ENCODE data around the gene RHBDD3. TPM values are rescaled to one million over a fixed set of nuclear protein-coding genes. Genes with fewer than 3 reads are reported as not detected.
A peak's percentile ranks its signal among the peaks of the same experiment; 100 is the strongest.

The RHBDD3 gene
- total RNA-seq, 2 experiments from 2014 or later, result 30.0 to 34.7 TPM

DNA sequence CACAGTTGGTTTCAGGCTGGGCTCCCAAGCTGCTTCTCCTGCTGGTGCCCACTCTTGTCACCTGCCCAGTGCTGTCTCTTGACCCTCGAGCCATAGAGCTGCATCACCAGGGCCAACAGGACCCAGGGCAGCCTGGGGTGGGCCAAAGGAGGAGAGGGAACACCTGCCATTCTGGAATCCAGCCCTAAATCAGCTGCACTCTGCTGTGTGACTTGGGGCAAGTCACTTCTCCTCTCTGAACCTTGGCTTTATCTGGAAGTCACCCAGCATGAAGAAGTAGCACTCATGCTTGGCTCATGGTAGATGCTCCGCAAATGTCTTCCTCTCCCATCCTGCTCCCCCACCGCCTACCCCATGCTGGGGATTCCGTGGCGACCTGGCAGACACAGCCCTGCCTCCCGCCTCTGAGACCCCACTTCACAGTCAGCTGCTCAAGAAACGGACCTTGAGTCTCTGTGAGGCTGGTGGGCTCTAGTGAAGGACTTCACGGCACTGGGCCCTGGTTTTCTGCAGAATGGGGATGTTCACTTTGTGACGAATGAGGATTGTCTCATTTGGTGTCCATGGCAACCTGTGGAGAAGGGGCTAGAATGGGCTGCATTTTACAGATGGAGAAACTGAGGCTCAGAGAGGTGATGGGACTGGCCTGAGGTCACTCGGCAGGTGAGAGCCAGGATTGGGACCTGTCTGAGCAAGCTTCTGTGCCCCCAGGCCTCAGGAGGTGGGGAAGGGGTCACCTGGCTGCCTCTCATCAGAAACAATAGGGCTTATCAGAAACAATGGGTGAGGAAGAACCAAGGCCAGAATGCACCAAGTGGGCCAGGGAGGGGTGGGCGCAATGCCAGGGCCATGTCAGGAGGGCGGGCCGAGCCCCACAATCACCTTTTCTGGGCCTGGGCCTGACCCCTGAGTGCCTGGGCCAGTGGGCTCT lies 49.7 kb downstream of the RHBDD3 start:
- ATAC-seq (no peak), DNase-seq (no peak)
- Mint-ChIP-seq H3K27ac (no peak overlapping the region), H3K4me3 (no peak overlapping the region), H3K9me3 (ENCODE audit: insufficient read depth) (no peaks in the 10 kb centered on the region), H3K4me1 (ENCODE audit: low read depth) (no peaks in the 10 kb centered on the region), H3K27me3 (ENCODE audit: low read depth) (peaks cover 2% of the 10 kb centered on the region), H3K36me3 (ENCODE audit: low read depth) (no peaks in the 10 kb centered on the region)
- CTCF ChIA-PET, result no interaction called here
- POLR2A ChIA-PET, result no interaction called here

GRCh38 chr22:29216873-29217666 lies 50.7 kb downstream of the RHBDD3 start:
- ATAC-seq (no peak), DNase-seq (no peak)
- Mint-ChIP-seq H3K4me1 (ENCODE audit: low read depth) (no peaks in the 10 kb centered on the region), H3K27me3 (ENCODE audit: low read depth) (peaks cover 2% of the 10 kb centered on the region), H3K27ac (no peak overlapping the region), H3K36me3 (ENCODE audit: low read depth) (no peaks in the 10 kb centered on the region), H3K9me3 (ENCODE audit: insufficient read depth) (no peaks in the 10 kb centered on the region), H3K4me3 (no peak overlapping the region)
- ChIA-PET CTCF (no interaction called here), POLR2A (no interaction called here)

DNA sequence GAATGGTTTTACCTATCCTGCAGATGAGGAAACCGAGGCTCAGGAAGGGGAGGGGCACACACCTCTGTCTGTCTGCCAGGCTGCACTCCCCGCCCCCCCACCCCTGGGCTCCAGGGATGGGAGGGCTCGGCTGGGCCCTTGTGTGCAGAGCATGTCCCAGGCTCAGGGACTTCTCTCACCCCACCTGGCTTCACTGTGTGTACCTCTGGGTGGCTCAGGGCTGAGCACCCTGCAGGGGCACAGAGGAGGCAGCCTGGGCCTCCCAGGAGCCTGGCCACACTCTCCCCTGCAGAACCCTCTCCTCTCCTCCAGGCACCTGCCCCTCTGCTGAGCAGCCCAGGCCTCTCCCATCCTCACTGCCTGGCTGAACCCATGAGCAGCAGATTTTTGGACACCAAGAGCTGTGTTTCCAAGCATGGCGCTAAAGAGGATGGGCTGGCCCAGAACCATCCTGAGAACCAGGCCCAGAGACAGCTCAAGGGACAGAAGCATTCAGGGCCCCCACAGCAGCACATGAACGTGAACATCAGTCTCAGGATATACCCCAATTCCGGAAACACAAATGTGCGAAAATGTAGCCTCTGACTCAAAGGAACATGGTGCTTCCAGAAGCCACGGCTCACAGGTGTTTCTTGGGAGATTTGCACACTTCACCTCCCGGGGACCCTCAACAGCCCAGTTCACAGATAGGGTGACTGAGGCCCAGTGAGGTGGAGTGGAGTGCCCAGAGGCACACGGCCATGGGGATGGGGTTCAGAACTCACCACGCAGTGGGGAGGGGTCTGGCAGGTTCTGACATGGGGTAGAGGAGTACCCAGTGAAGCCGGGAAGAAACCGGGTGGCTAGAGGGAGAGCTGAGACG lies 51.5 kb downstream of the RHBDD3 start:
- POLR2A ChIA-PET, result no interaction called here
- no peak overlapping the region for H3K4me3 Mint-ChIP-seq
- H3K9me3 Mint-ChIP-seq (ENCODE audit: insufficient read depth), result no peaks in the 10 kb centered on the region
- no peak overlapping the region for H3K27ac Mint-ChIP-seq
- no peak for DNase-seq
- H3K4me1 Mint-ChIP-seq (ENCODE audit: low read depth), result no peaks in the 10 kb centered on the region
- no peaks in the 10 kb centered on the region for H3K36me3 Mint-ChIP-seq (ENCODE audit: low read depth)
- ATAC-seq, result peak; percentile 29
- H3K27me3 Mint-ChIP-seq (ENCODE audit: low read depth), result peaks cover 7% of the 10 kb centered on the region
- CTCF ChIA-PET, result no interaction called here

DNA sequence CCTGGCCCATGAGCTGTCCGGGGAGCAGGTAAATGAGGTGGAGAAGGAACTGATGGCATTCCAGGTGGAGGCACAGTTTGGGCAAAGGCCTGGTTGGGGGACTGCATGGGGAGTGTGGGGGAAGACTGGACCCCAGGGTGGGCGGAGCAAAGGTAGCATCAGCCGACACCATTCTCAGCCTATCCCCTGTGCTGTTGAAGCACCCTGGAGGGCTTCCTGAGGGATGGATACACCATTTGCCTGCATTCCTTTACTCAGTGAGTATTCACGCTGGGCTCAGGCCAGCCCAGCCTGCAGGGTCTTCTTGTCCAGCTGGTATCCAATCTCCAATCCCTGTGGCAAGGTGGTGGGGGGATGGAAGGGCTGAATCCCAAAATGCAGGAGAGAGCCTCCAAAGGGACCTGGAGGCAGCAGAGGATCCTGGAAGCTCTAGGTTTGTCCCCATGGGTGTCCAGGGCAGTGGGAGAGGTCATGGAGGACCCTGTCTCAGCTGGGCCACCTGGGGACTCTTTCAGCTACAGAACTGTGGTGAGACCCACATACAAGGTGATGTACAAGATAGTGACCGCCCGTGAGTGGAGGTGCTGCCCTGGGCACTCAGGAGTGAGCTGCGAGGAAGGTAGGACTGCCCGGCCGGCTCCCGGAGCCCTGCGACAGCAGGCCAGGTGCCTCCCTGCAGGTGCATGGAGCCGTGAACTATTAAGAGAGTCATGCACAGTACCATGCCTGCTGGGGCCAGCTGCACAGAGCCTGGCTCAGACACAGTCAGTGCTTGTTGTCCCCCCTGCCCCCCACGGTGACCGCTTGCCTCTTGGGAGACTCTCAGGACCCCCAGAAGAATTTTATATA lies 52.5 kb downstream of the RHBDD3 start:
- Mint-ChIP-seq H3K27ac (no peak overlapping the region), H3K4me1 (ENCODE audit: low read depth) (no peaks in the 10 kb centered on the region), H3K9me3 (ENCODE audit: insufficient read depth) (no peaks in the 10 kb centered on the region), H3K27me3 (ENCODE audit: low read depth) (peaks cover 11% of the 10 kb centered on the region), H3K36me3 (ENCODE audit: low read depth) (no peaks in the 10 kb centered on the region), H3K4me3 (no peak overlapping the region)
- CTCF ChIA-PET, result no interaction called here
- no peak for ATAC-seq
- POLR2A ChIA-PET, result no interaction called here
- DNase-seq, result no peak

DNA sequence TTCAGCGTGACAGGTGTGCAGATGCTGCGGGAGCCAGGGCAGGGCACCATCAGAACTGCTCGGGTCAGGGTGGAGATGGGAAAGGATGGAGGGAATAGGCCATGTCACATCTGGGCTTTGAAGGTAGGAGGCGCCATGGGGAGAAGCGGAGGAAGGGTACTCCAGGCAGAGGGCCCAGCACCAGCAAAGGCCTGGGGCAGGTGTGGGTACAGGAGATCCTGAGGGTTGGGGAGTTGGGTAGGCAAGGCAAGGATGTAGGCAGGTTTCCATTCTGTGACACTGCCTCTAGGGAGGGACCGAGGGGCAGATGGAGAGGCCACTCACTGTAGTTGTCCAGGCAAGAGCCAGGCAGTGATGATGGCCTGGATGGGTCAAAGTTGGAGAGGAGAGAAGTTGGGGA lies 53.5 kb downstream of the RHBDD3 start:
- H3K27ac Mint-ChIP-seq, result no peak overlapping the region
- H3K9me3 Mint-ChIP-seq (ENCODE audit: insufficient read depth), result no peaks in the 10 kb centered on the region
- no peaks in the 10 kb centered on the region for H3K4me1 Mint-ChIP-seq (ENCODE audit: low read depth)
- ATAC-seq (no peak), DNase-seq (no peak)
- peaks cover 8% of the 10 kb centered on the region for H3K27me3 Mint-ChIP-seq (ENCODE audit: low read depth)
- no peaks in the 10 kb centered on the region for H3K36me3 Mint-ChIP-seq (ENCODE audit: low read depth)
- CTCF ChIA-PET, result no interaction called here
- no peak overlapping the region for H3K4me3 Mint-ChIP-seq
- POLR2A ChIA-PET, result no interaction called here

DNA sequence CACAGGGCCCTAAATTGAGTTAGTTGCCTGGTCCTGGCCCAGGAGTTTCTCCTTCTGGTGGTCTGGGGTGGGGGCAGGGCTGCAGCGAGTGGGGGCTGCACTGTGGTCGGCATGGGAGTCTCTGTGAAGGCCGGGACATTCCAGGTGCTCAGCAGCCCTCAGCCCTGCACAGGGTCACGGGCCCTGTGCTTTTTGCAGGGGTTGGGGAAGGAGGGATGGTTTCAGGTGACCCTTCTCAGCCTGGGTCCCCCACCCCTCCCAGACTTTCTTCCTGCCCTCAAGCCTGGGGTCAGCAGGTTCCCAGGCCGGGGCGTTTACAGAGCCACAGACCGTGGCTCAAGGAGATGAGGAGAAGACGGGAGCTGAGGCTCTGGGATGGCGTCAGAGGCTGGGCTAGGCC lies 54.3 kb downstream of the RHBDD3 start:
- H3K9me3 Mint-ChIP-seq (ENCODE audit: insufficient read depth), result no peaks in the 10 kb centered on the region
- no peaks in the 10 kb centered on the region for H3K4me1 Mint-ChIP-seq (ENCODE audit: low read depth)
- ChIA-PET CTCF (no interaction called here), POLR2A (interaction anchor here (1.1 kb wide), 1 partner anchor 10 kb away, joined by 3 read pairs; no protein-coding TSS in a partner anchor)
- DNase-seq, result no peak
- H3K27me3 Mint-ChIP-seq (ENCODE audit: low read depth), result peaks cover 8% of the 10 kb centered on the region
- no peak for ATAC-seq
- no peak overlapping the region for H3K4me3 Mint-ChIP-seq
- no peak overlapping the region for H3K27ac Mint-ChIP-seq
- H3K36me3 Mint-ChIP-seq (ENCODE audit: low read depth), result no peaks in the 10 kb centered on the region

DNA sequence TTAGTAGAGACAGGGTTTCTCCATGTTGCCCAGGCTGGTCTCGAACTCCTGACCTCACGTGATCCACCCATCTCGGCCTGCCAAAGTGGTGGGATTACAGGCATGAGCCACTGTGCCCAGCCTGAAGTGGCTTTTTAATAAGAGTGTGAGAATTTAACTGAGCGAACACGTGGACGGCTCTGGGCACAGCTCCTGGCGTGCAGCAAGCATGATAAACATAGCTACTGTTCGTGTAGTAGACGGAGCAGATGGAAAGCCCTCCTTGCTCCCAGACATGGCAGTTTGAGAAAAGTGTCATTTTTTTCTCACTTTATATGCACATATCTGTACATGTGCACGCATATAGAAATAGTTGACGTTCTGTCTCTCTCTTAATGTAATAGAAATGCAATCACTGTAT lies 55.0 kb downstream of the RHBDD3 start:
- H3K9me3 Mint-ChIP-seq (ENCODE audit: insufficient read depth), result no peaks in the 10 kb centered on the region
- DNase-seq (no peak), ATAC-seq (no peak)
- H3K4me1 Mint-ChIP-seq (ENCODE audit: low read depth), result no peaks in the 10 kb centered on the region
- peaks cover 11% of the 10 kb centered on the region for H3K27me3 Mint-ChIP-seq (ENCODE audit: low read depth)
- ChIA-PET POLR2A (interaction anchor here (1.1 kb wide), 1 partner anchor 9 kb away, joined by 3 read pairs; no protein-coding TSS in a partner anchor), CTCF (no interaction called here)
- no peak overlapping the region for H3K27ac Mint-ChIP-seq
- no peak overlapping the region for H3K4me3 Mint-ChIP-seq
- H3K36me3 Mint-ChIP-seq (ENCODE audit: low read depth), result no peaks in the 10 kb centered on the region

- no peaks in the 10 kb centered on the region for H3K4me1 Mint-ChIP-seq (ENCODE audit: low read depth)
- CTCF ChIA-PET, result no interaction called here
- ATAC-seq, result no peak
- H3K27ac Mint-ChIP-seq, result no peak overlapping the region
- peaks cover 23% of the 10 kb centered on the region for H3K27me3 Mint-ChIP-seq (ENCODE audit: low read depth)
- no peaks in the 10 kb centered on the region for H3K36me3 Mint-ChIP-seq (ENCODE audit: low read depth)
- no peak overlapping the region for H3K4me3 Mint-ChIP-seq
- DNase-seq, result no peak
- no peaks in the 10 kb centered on the region for H3K9me3 Mint-ChIP-seq (ENCODE audit: insufficient read depth)
- POLR2A ChIA-PET, result no interaction called here
Observed at GRCh38 chr22:29211466-29211865, 56.3 kb downstream of the RHBDD3 start.

DNA sequence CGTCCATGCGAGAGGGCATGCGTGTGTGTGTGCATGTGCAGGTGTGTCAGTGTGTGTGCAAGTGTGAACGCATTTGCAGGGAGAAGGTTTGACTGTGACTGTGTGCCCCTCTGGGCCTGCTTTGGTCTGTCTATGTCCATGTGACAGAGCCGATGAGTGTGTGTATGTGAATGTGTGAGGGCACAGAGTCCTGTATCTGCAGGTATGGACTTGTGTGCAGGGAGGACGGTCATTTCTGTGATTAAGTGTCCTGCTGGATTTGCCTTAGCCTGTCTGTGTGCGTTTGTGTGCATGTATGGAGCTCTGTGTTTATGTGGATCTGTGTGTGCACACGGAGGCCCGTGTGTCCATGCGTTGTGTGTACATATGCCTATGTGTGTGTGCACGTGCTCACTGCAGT lies 56.7 kb downstream of the RHBDD3 start:
- Mint-ChIP-seq H3K9me3 (ENCODE audit: insufficient read depth) (no peaks in the 10 kb centered on the region), H3K27ac (no peak overlapping the region), H3K4me3 (no peak overlapping the region), H3K36me3 (ENCODE audit: low read depth) (no peaks in the 10 kb centered on the region), H3K4me1 (ENCODE audit: low read depth) (peaks cover 2% of the 10 kb centered on the region), H3K27me3 (ENCODE audit: low read depth) (peaks cover 26% of the 10 kb centered on the region)
- CTCF ChIA-PET, result no interaction called here
- POLR2A ChIA-PET, result no interaction called here
- ATAC-seq, result no peak
- DNase-seq, result no peak
